ENCODE results near the gene CFAP299. TPM values are rescaled to one million over a fixed set of nuclear protein-coding genes. Genes with fewer than 3 reads are reported as not detected.

The CFAP299 gene
- total RNA-seq, 1 donor from 2014 or later = not detected

DNA sequence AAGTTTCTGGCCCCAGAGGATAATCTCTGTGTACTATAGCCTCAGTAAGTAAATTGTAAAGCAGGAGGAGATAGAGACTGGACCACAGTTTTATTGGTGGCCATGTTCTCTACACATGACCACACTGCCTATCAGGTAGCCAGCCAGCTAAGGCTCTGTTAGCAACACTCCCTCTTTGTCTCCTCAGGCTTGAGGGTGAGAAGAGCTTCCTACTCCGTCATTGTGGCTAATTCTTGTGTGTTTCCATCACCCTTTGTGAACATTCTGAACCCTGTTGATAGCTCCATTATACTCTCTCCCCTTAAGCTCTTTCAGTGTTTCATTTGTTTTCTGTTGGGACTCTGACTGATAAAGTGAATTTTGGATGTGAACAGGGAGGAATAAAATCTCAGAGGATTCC, 233.4 kb downstream of the CFAP299 start:
- H3K4me3 ChIP-seq = no peak overlapping the region
- H3K36me3 ChIP-seq = no peaks in the 10 kb centered on the region
- no peaks in the 10 kb centered on the region for H3K4me1 ChIP-seq
- TF ChIP-seq, protein P1, sequence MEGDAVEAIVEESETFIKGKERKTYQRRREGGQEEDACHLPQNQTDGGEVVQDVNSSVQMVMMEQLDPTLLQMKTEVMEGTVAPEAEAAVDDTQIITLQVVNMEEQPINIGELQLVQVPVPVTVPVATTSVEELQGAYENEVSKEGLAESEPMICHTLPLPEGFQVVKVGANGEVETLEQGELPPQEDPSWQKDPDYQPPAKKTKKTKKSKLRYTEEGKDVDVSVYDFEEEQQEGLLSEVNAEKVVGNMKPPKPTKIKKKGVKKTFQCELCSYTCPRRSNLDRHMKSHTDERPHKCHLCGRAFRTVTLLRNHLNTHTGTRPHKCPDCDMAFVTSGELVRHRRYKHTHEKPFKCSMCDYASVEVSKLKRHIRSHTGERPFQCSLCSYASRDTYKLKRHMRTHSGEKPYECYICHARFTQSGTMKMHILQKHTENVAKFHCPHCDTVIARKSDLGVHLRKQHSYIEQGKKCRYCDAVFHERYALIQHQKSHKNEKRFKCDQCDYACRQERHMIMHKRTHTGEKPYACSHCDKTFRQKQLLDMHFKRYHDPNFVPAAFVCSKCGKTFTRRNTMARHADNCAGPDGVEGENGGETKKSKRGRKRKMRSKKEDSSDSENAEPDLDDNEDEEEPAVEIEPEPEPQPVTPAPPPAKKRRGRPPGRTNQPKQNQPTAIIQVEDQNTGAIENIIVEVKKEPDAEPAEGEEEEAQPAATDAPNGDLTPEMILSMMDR (IDR thresholded peaks at IDR 0.05; ENCODE audit: borderline replicate concordance) = no peak
- H3K27ac ChIP-seq (replicated peaks) = no peak overlapping the region
- intact Hi-C loops (cut with micrococcal nuclease) = no loop called here
- DNase-seq = no peak
- no peaks in the 10 kb centered on the region for H3K27me3 ChIP-seq (ENCODE audit: low read depth)
- H3K9me3 ChIP-seq (replicated peaks) = peaks cover 7% of the 10 kb centered on the region

DNA sequence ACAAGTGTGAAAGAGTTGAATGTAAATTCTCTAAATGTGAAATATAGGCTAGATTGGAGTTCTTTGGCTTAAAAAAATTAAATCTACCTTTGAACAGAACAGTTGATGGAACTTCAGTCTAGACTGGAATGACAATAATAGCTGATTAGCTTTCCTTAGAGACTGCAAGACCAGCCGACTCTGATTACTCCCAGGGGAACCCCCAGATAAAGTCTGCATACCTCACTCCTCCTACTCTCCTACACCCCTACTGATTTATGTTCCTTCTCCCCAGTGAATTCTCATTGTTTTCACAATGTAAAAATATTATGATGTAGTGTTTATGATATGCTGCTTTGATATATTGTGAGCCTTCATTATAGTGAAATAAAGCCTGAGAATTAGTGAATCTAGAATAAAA, 241.3 kb downstream of the CFAP299 start:
- Histone ChIP-seq H3K27ac (replicated peaks) (no peak overlapping the region), H3K27me3 (ENCODE audit: low read depth) (no peaks in the 10 kb centered on the region), H3K4me3 (no peak overlapping the region), H3K9me3 (replicated peaks) (peaks cover 20% of the 10 kb centered on the region), H3K36me3 (no peaks in the 10 kb centered on the region), H3K4me1 (no peaks in the 10 kb centered on the region)
- intact Hi-C loops (cut with micrococcal nuclease) = no loop called here
- DNase-seq = no peak
- TF ChIP-seq, protein P1 (IDR thresholded peaks at IDR 0.05; ENCODE audit: borderline replicate concordance) = no peak

DNA sequence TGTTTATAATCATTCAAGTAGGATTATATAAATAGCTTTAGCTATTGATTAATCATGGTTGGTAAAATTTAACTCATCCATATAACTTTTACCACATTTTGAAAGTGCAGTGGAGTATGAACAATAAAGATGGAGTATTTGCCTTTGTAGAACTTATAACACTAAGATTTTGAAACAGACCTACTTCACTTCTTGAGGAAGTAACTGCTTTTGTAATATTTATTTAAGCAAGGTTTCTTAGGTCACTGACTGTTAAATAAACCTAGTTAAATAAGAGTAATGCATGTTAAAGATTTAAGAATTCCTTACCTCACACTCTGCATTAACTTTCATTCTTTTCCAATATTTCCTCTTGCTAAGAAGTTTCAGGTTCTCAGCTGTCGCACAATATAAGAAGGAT, 242.5 kb downstream of the CFAP299 start:
- TF ChIP-seq, protein P1 (IDR thresholded peaks at IDR 0.05; ENCODE audit: borderline replicate concordance) = no peak
- no peaks in the 10 kb centered on the region for H3K36me3 ChIP-seq
- no peaks in the 10 kb centered on the region for H3K27me3 ChIP-seq (ENCODE audit: low read depth)
- H3K4me1 ChIP-seq = no peaks in the 10 kb centered on the region
- H3K9me3 ChIP-seq (replicated peaks) = peaks cover 20% of the 10 kb centered on the region
- intact Hi-C loops (cut with micrococcal nuclease) = no loop called here
- DNase-seq = no peak
- no peak overlapping the region for H3K27ac ChIP-seq (replicated peaks)
- no peak overlapping the region for H3K4me3 ChIP-seq

DNA sequence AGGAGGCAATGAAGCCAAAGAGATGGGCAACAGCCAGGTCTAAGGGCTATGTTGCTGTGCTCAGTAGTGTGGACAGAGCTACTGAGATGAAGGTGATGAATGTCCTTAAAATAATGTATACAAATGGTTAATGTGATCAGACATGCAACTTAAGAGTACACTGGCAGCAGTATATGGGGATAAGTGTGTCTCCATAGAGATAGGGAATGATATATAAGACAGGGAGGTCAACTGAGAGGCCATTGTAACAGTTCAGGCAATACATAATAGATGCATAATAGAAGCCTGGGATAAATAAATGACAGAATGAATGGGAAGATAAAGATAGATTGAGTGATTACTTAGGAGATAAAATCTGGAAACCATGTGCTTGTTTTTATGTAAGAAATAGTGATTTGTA, 250.0 kb downstream of the CFAP299 start:
- no peak for DNase-seq
- TF ChIP-seq, protein P1 (IDR thresholded peaks at IDR 0.05; ENCODE audit: borderline replicate concordance) = no peak
- Histone ChIP-seq H3K27me3 (ENCODE audit: low read depth) (no peaks in the 10 kb centered on the region), H3K36me3 (no peaks in the 10 kb centered on the region), H3K4me1 (no peaks in the 10 kb centered on the region), H3K9me3 (replicated peaks) (no peaks in the 10 kb centered on the region), H3K4me3 (no peak overlapping the region), H3K27ac (replicated peaks) (no peak overlapping the region)
- intact Hi-C loops (cut with micrococcal nuclease) = no loop called here

DNA sequence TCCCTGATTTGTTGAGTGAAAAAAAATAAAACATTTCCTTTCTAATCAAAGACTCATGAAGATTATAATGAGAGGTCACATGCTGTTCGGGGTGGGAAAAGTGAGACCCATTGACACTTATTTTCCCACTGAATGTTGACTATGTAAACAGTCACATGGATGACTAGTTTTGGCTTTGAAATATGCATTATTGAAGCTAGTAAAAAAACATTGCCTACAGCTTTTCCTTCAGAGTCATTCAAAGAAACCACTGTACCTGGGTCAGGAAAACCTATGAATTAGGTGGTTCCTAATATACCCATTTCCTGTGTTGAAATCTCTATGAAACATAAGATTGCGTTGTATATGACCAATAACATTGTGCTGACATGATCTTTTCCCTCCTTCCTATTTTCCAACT, 251.2 kb downstream of the CFAP299 start:
- DNase-seq = no peak
- TF ChIP-seq, protein P1 (IDR thresholded peaks at IDR 0.05; ENCODE audit: borderline replicate concordance) = no peak
- no peaks in the 10 kb centered on the region for H3K36me3 ChIP-seq
- H3K9me3 ChIP-seq (replicated peaks) = no peaks in the 10 kb centered on the region
- H3K4me3 ChIP-seq = no peak overlapping the region
- no peaks in the 10 kb centered on the region for H3K27me3 ChIP-seq (ENCODE audit: low read depth)
- intact Hi-C loops (cut with micrococcal nuclease) = no loop called here
- no peaks in the 10 kb centered on the region for H3K4me1 ChIP-seq
- no peak overlapping the region for H3K27ac ChIP-seq (replicated peaks)
